HepG2 (cell line): ENCODE measurements around the gene CPNE1. TPM values are rescaled to one million over a fixed set of nuclear protein-coding genes. Genes with fewer than 3 reads are reported as not detected.

Experiments
- ATAC-seq: fragments of 200-7000 bp; cut with Tn5 transposase; 3 replicates; pipeline ENCODE4 v1.9.1; 2020; ENCODE audit warnings: mild to moderate bottlenecking, moderate library complexity
- BruUV-seq: library from RNA; stranded (reverse); fragments of 400-500 nt; replicated peaks from 2 replicates; lab custom pipeline; 2021; lab: Mats Ljungman, UMichigan
- CTCF ChIA-PET: fragments of 300-600 bp; formaldehyde crosslinking; extraction: SDS; loops from one replicate; lab custom pipeline; 2021; ENCODE audit warnings: low total read pairs, inconsistent platforms, low intra/inter-chr PET ratio; lab: Yijun Ruan, JAX
- POLR2A ChIA-PET: fragments of 350-600 bp; sonication (Branson Sonifier 250); formaldehyde crosslinking; loops from one replicate; lab custom pipeline; 2020; ENCODE audit warnings: antibody characterized with exemption, inconsistent platforms; lab: Yijun Ruan, JAX
- DNase-seq: peaks from one replicate; pipeline ENCODE4 v3.0.0-alpha.2; 2015; ENCODE audit warnings: low spot score
- FAIRE-seq: peaks from 3 replicates; lab custom pipeline; 2011; peaks lifted over from hg19 to GRCh38; lab: Jason Lieb, UNC
- H2AFZ ChIP-seq: one replicate; pipeline ENCODE4 v1.6.1; 2011; ENCODE audit warnings: low read length, inconsistent platforms
- H3K27ac ChIP-seq: fragments of 300-600 bp; 3 replicates; pipeline ENCODE4 v1.8.0; 2011; ENCODE audit warnings: mixed run types, mild to moderate bottlenecking, mixed read lengths, low read length, inconsistent platforms; ENCODE audit not compliant: insufficient read depth; ENCODE audit errors: extremely low read length
- H3K27me3 ChIP-seq, 2 experiments: fragments of 200-600 bp in 1 of 2; 2 replicates in 1 of 2; 3 replicates in 1 of 2; pipeline versions ENCODE4 v1.6.0 to v1.8.0; 2011; ENCODE audit warnings: low read length in 2 of 2, mild to moderate bottlenecking in 2 of 2, moderate library complexity in 2 of 2, inconsistent platforms in 1 of 2; ENCODE audit not compliant: insufficient read depth in 2 of 2, control insufficient read depth in 1 of 2
- H3K36me3 ChIP-seq, 2 experiments: fragments of 200-600 bp in 1 of 2; replicated peaks in 1 of 2; 2 replicates in 1 of 2; 3 replicates in 1 of 2; pipeline versions ENCODE4 v1.5.1 to v1.8.0; 2011; ENCODE audit warnings: low read length in 2 of 2, inconsistent platforms in 1 of 2; ENCODE audit not compliant: insufficient read depth in 2 of 2, control insufficient read depth in 1 of 2
- H3K4me1 ChIP-seq: 2 replicates; pipeline ENCODE4 v1.5.1; 2012; ENCODE audit warnings: low read length, inconsistent platforms; ENCODE audit not compliant: insufficient read depth
- H3K4me2 ChIP-seq: 2 replicates; pipeline ENCODE4 v1.6.0; 2011; ENCODE audit warnings: low read depth, low read length, inconsistent platforms
- H3K4me3 ChIP-seq, 3 experiments: fragments of 200-600 bp in 1 of 3; sonication (generic), shearing (Covaris generic) in 1 of 3; replicated peaks in 1 of 3; 2 replicates each; pipeline ENCODE4 v1.5.1; 2011 to 2016; ENCODE audit warnings: low read length in 3 of 3, inconsistent platforms in 2 of 3, low read depth in 2 of 3, mild to moderate bottlenecking in 2 of 3, control low read depth in 1 of 3, mixed read lengths in 1 of 3; ENCODE audit not compliant: insufficient read depth in 1 of 3
- H3K79me2 ChIP-seq: one replicate; pipeline ENCODE4 v1.6.1; 2011; ENCODE audit warnings: low read length, inconsistent platforms; ENCODE audit not compliant: insufficient read depth
- H3K9ac ChIP-seq: 2 replicates; pipeline ENCODE4 v1.6.0; 2011; ENCODE audit warnings: mild to moderate bottlenecking, low read depth, low read length, inconsistent platforms; ENCODE audit not compliant: insufficient read depth
- H3K9me3 ChIP-seq: 2 replicates; pipeline ENCODE4 v1.5.1; 2012; ENCODE audit warnings: mild to moderate bottlenecking, low read length
- H4K20me1 ChIP-seq: 2 replicates; pipeline ENCODE4 v1.6.0; 2011; ENCODE audit warnings: inconsistent platforms, mild to moderate bottlenecking, low read length, moderate library complexity; ENCODE audit not compliant: insufficient read depth
- CEBPG ChIP-seq: IDR thresholded peaks from 2 replicates; pipeline ENCODE4 v1.6.1; 2016
- HNRNPH1 ChIP-seq: fragments of 200-400 bp; formaldehyde crosslinking; optimal IDR thresholded peaks from 2 replicates; pipeline ENCODE3; 2017; ENCODE audit warnings: mild to moderate bottlenecking, low read depth, low read length
- MNT ChIP-seq: fragments of 450-650 bp; IDR thresholded peaks from 2 replicates; pipeline ENCODE4 v1.6.1; 2016
- MYC ChIP-seq: sonication (generic); formaldehyde crosslinking; IDR thresholded peaks from 2 replicates; pipeline ENCODE4 v1.9.0; 2021; ENCODE audit warnings: missing genetic modification reagents, borderline replicate concordance
- PPARG ChIP-seq: conservative IDR thresholded peaks from 2 replicates; pipeline ENCODE4 v1.6.1; 2016; ENCODE audit warnings: missing biosample characterization, missing genetic modification reagents
- RBFOX2 ChIP-seq: fragments of 200-400 bp; formaldehyde crosslinking; IDR thresholded peaks from 2 replicates; pipeline ENCODE4 v1.6.1; 2017; ENCODE audit warnings: low read depth, mild to moderate bottlenecking, low read length
- SMC3 ChIP-seq: IDR thresholded peaks from 2 replicates; pipeline ENCODE4 v1.6.1; 2011; ENCODE audit warnings: low read length, improper control_type of control experiment
- STAT5B ChIP-seq: sonication (generic); formaldehyde crosslinking; IDR thresholded peaks from 2 replicates; pipeline ENCODE4 v1.4.0; 2020; ENCODE audit warnings: missing genetic modification reagents
- TBX3 ChIP-seq: fragments of 450-650 bp; IDR thresholded peaks from 2 replicates; pipeline ENCODE4 v1.6.1; 2017; ENCODE audit warnings: antibody characterized with exemption, mild to moderate bottlenecking, inconsistent platforms, borderline replicate concordance
- ZBTB25 ChIP-seq: IDR thresholded peaks from 2 replicates; pipeline ENCODE4 v1.6.1; 2018; ENCODE audit warnings: missing genetic modification reagents
- ZBTB26 ChIP-seq: IDR thresholded peaks from 2 replicates; pipeline ENCODE4 v1.6.1; 2016; ENCODE audit warnings: missing compliant biosample characterization, missing genetic modification reagents, borderline replicate concordance
- ZFP82 ChIP-seq: sonication (generic); formaldehyde crosslinking; IDR thresholded peaks from 2 replicates; pipeline ENCODE4 v1.5.1; 2020; ENCODE audit warnings: mild to moderate bottlenecking, missing genetic modification reagents, borderline replicate concordance
- ZNF124 ChIP-seq: sonication (generic); formaldehyde crosslinking; IDR thresholded peaks from 2 replicates; pipeline ENCODE4 v1.4.0; 2020; ENCODE audit warnings: missing genetic modification reagents
- ZNF670 ChIP-seq: sonication (generic); formaldehyde crosslinking; IDR thresholded peaks from 2 replicates; pipeline ENCODE4 v1.8.0; 2022; ENCODE audit warnings: mild to moderate bottlenecking, missing genetic modification reagents, borderline replicate concordance
- ZNF792 ChIP-seq: IDR thresholded peaks from 2 replicates; pipeline ENCODE4 v1.6.1; 2016
- WGBS: methylation state at CpG from one replicate; pipeline ENCODE4 v1.1.6; 2017; ENCODE audit warnings: low lambda C conversion rate; 5-methylcytosine and 5-hydroxymethylcytosine counted together
- in situ Hi-C: cut with HindIII; loops from 2 replicates; pipeline ENCODE4 v1.10.0; 2017; ENCODE audit warnings: low pct_unique_long_range_greater_than_20kb; ENCODE audit not compliant: extremely low pct_ligation_motif_present
- intact Hi-C: fragments of 100-400 bp; cut with micrococcal nuclease; formaldehyde crosslinking; loops from one replicate; pipeline ENCODE4 v1.10.0; 2022; ENCODE audit not compliant: unreplicated experiment
- polyA plus RNA-seq, 8 experiments: library from polyadenylated mRNA; depleted of rRNA in 3 of 8; stranded (reverse) in 7 of 8; unstranded in 1 of 8; fragments of >200 nt; fragmentation: Illumina TruSeq in 4 of 8; extraction: Trizol in 4 of 8; gene quantifications; 2 replicates each; pipeline versions ENCODE4 v1.2.1 to v1.2.3, GENCODE V29; 2011 to 2016; ENCODE audit warnings: low read depth in 4 of 8, missing spikeins in 1 of 8, mixed read lengths in 1 of 8; ENCODE audit not compliant: insufficient read depth in 1 of 8
- total RNA-seq, 5 experiments: library from RNA; depleted of rRNA; stranded (reverse); fragments of >200 nt; fragmentation: Illumina TruSeq; extraction: Trizol; gene quantifications; 2 replicates each; pipeline ENCODE4 v1.2.3, GENCODE V29; 2016; ENCODE audit warnings: low read depth in 1 of 5
- TF ChIP-seq, protein P1 (sequence below): sonication (generic); formaldehyde crosslinking; IDR thresholded peaks from 2 replicates; pipeline ENCODE4 v1.4.0; 2020; ENCODE audit warnings: missing genetic modification reagents
- TF ChIP-seq, protein P2 (sequence below): sonication (generic); formaldehyde crosslinking; IDR thresholded peaks from 2 replicates; pipeline ENCODE4 v1.4.0; 2020; ENCODE audit warnings: mild to moderate bottlenecking, missing genetic modification reagents

Gene CPNE1
- total and polyA plus RNA-seq, 2 of the 13 experiments (the other 11 are each of a cell fraction or from before 2014, with no cell fraction given) = 408 to 431 TPM

GRCh38 chr20:35663516-35664465 lies 909 bp downstream of the CPNE1 start:
- Histone ChIP-seq H3K4me1 (peaks cover 50% of the 10 kb centered on the region), H3K36me3 (0 out of 5 replicates have a peak, but pooled peaks cover 0 to 5% of the 10 kb centered on the region in 2 experiments), H3K4me2 (peak overlapping the region; percentile 95), H3K27ac (peak overlapping the region; percentile 90), H3K27me3 (no peaks in the 10 kb centered on the region; a peak in 1 of 5 replicates), H2AFZ (no peak overlapping the region), H3K79me2 (peaks cover 60% of the 10 kb centered on the region), H3K9me3 (no peaks in the 10 kb centered on the region), H3K9ac (peak overlapping the region; percentile 99), H4K20me1 (peaks cover 53% of the 10 kb centered on the region), H3K4me3 (peak overlapping the region; percentile 76 to 99 (median 79))
- WGBS = under 1% methylated on average over 28 of the region's 28 CpGs
- BruUV-seq = no TSS peak
- ATAC-seq (peak; percentile 34), DNase-seq (peak; percentile 61), FAIRE-seq (no peak)
- ChIA-PET POLR2A (interaction anchor here (0.6 to 4.6 kb wide), 31 partner anchors 9 to 291 kb away, joined by 3 to 73 read pairs (median 4); partner anchors contain the start of genes CEP250, ERGIC3, NFS1 and PHF20), CTCF (no interaction called here)
- intact Hi-C loops (loop anchor here (2.0 kb wide), 2 partner anchors 35 to 47 kb away; partner anchors contain the start of genes NFS1 and ROMO1), in situ Hi-C loops (loop anchor here (5.0 kb wide), 1 partner anchor 46 kb away; the partner anchor contains the start of gene SPAG4)
- peak; percentile 1; the same call in 1 of the 2 replicates for TF ChIP-seq SMC3
- TF ChIP-seq STAT5B (CRISPR knock-in tag) = 0 out of 2 replicates have a peak, but pooled peaks have one; percentile 9
- no peak for TF ChIP-seq ZFP82 (CRISPR knock-in tag)
- TF ChIP-seq ZNF124 (CRISPR knock-in tag) = peak; percentile 33; the same call in 1 of the 2 replicates
- TF ChIP-seq ZNF792 (CRISPR knock-in tag) = no peak; the same call in 1 of the 2 replicates
- TF ChIP-seq, protein P1, sequence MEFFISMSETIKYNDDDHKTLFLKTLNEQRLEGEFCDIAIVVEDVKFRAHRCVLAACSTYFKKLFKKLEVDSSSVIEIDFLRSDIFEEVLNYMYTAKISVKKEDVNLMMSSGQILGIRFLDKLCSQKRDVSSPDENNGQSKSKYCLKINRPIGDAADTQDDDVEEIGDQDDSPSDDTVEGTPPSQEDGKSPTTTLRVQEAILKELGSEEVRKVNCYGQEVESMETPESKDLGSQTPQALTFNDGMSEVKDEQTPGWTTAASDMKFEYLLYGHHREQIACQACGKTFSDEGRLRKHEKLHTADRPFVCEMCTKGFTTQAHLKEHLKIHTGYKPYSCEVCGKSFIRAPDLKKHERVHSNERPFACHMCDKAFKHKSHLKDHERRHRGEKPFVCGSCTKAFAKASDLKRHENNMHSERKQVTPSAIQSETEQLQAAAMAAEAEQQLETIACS (CRISPR knock-in tag) = no peak
- TF ChIP-seq TBX3 = no peak
- TF ChIP-seq MNT = 0 out of 2 replicates have a peak, but pooled peaks have one; percentile 9
- TF ChIP-seq, protein P2, sequence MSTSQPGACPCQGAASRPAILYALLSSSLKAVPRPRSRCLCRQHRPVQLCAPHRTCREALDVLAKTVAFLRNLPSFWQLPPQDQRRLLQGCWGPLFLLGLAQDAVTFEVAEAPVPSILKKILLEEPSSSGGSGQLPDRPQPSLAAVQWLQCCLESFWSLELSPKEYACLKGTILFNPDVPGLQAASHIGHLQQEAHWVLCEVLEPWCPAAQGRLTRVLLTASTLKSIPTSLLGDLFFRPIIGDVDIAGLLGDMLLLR (CRISPR knock-in tag) = no peak; the same call in 1 of the 2 replicates
- no peak for TF ChIP-seq HNRNPH1
- TF ChIP-seq RBFOX2 = no peak
- TF ChIP-seq PPARG (CRISPR knock-in tag) = no peak
- 0 out of 2 replicates have a peak, but pooled peaks have one; percentile 25 for TF ChIP-seq ZBTB25
- no peak for TF ChIP-seq MYC (CRISPR knock-in tag)
- TF ChIP-seq ZBTB26 (CRISPR knock-in tag) = 0 out of 2 replicates have a peak, but pooled peaks have one; percentile 38
- TF ChIP-seq CEBPG (CRISPR knock-in tag) = no peak
- no peak for TF ChIP-seq ZNF670 (CRISPR knock-in tag)
